Skeletal muscle cell (primary cell): ENCODE data around the gene AP3B1.

ENCODE experiments used
- DNase-seq: peaks from one replicate; pipeline ENCODE4 v3.0.0-alpha.2; 2010; ENCODE audit warnings: low read depth
- H3K4me3 ChIP-seq: 2 replicates; pipeline ENCODE4 v1.5.1; 2011; ENCODE audit warnings: low read depth, mild to moderate bottlenecking, control low read depth, low read length, moderate library complexity

AP3B1 gene

DNA sequence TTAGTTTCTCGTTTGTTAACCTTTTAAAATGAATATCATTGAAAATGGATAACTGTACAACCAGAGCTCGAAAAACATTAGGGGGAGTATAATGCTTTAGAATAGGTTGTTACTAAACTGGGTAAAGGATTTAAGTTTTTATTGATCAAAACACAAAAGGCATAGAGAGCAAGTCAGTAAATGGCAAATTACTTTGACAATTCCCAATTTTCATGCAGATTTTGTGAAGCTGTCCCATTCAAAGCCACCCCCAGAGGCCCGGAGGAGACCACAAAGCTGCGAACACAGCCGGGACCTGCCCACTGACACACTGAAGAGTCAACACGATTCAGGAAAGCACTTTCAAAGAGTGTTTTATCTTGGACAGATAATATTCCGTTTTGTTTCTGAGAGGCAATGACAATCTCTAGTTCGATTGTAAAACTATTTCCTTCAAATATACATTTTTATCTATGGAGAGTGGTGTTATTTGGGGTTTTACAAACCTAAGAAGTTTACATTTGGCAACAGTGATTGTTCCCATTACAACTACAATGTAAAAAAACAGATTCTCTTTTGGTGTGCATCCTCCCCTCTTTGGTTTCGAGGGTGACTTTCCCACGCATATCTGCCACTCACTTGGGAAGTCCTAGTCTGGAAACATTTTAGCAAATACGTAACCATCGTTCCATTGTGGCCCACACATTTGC, 335.7 kb downstream of the AP3B1 start:
- DNase-seq: no peak
- H3K4me3 ChIP-seq: no peak overlapping the region

DNA sequence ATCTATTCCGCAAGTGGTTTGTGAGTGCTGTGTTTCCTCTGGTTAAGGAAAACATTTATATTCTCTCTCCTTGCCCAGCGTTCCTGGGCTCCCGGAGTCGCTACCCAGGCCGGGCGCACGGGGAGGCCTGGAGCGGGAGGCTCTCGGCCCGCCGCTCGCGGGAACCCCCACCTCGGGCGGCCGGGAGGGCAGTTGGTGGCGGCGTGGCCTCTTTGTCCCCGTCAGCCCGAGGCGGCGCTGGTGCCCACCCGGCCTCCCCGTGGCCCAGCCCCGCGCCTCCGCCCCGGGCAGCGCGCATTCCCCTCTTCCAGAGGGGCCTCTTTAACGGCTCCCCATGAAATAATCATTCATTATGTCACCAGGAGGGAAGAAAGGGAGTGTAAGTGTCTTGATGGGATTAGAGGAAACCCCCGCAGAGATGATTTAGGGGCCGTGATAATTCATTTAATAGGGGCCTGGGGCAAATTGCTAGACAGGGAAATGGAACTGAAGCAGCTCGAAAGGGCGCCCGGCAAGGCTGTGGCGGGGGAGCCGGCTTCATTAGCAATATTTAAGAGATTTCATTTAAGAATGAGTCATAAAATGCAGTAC, 336.5 kb downstream of the AP3B1 start:
- DNase-seq: no peak
- no peak overlapping the region for H3K4me3 ChIP-seq

- no peak overlapping the region for H3K4me3 ChIP-seq
- no peak for DNase-seq
Observed at GRCh38 chr5:77957516-77957915, 337.0 kb downstream of the AP3B1 start.

GRCh38 chr5:77957081-77957480, 337.4 kb downstream of the AP3B1 start:
- DNase-seq: no peak
- no peak overlapping the region for H3K4me3 ChIP-seq

DNA sequence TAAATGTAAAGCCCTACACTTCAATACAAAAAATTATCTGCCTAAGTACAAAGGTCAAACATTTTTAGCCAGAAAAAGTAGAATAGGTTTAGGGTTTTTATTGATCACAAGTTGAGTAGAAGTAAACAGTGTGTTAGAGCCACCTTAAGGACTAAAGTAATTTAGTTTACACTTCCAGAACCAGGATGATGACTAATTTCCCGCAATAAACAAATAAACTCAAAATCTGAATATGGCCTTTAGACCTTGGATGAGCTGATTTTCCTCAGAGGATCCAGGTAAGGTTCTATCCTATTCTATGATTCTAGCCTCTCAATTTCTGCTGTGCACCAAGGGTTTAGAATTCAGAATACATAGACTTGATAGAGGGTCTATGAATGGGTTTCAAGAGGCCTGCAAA, 338.9 kb downstream of the AP3B1 start:
- no peak overlapping the region for H3K4me3 ChIP-seq
- no peak for DNase-seq

GRCh38 chr5:77953374-77953773, 341.1 kb downstream of the AP3B1 start:
- DNase-seq: no peak

DNA sequence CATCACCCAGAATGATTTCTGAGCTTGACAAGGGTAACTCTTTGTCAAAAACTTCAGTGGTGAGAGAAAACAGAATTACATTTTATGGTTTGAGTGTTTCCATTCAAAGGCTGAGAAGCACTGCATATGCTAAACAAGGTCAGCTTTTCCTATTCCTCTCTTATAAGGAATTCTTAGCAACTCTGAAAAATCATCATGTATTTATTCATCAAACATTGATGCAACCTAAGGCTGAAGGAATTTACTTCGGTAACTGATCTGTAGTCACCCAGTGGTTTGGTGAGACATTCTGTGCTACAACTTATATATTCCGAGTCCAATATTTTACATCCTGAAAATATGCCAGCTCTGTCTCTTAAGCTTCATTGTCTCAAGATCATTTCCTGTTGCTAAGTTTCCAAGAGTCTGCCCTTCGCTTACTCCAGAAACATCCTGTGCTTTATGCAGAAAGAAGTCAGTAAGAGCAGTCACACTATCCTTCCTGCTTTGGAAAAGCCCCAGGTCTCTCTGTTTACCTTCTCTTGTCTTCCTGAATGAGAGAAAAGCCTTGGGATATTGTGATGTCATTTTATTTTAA, 341.8 kb downstream of the AP3B1 start:
- H3K4me3 ChIP-seq: no peak overlapping the region
- DNase-seq: peak; percentile 36

More at GRCh38 chr5:77953374-77953773, 341.1 kb downstream of the AP3B1 start:
- H3K4me3 ChIP-seq: no peak overlapping the region
